Measurements from ENCODE around the gene IDI2.

Gene IDI2

DNA sequence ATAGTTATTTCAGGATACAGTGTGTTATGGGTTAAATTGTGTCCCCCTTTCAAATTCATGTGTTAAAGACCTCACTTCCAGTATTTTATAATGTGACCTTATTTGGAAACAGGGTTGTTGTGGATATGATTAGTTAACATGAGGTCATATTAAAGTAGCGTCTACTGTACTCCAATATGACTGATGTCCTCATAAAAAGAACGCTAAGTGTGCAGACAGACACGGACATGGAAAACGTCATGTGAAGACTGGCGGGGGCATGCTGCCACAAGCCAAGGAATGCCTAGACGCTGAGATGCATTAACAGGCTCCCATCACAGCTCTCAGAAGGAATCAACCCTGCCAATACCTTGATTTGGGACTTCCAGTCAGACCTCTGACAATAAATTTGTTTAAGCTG is 29.0 kb upstream of the IDI2 start:
- DNase-seq (ENCODE audit: extremely low read depth, low read depth) = no peak
- no peak for TF ChIP-seq CTCF (IDR thresholded peaks at IDR 0.05; ENCODE audit: low read depth, low read length)

DNA sequence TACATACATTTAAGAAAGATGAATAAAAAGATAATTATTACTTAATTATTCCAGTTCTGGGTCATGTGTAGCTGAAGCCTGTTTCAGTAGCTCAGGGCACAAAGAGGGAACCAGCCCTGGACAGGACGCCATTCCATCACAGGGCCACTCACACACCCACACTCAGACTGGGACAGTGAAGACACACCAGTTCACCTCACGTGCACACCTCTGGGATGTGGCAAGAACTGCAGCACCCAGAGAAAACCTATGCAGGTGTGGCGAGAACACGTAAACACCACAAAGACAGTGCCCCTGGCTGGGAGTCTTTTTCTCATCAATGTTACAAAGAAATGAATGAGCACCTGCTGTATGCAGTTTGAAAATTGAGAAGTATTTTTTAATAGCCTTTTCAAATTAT is 24.9 kb upstream of the IDI2 start:
- no peak for DNase-seq (ENCODE audit: extremely low read depth, low read depth)
- no peak for TF ChIP-seq CTCF (IDR thresholded peaks at IDR 0.05; ENCODE audit: low read depth, low read length)

- no peak for DNase-seq (ENCODE audit: extremely low read depth, low read depth)
- TF ChIP-seq CTCF (IDR thresholded peaks at IDR 0.05; ENCODE audit: low read depth, low read length) = no peak
Observed at GRCh38 chr10:1050145-1050544, 24.5 kb upstream of the IDI2 start.

DNA sequence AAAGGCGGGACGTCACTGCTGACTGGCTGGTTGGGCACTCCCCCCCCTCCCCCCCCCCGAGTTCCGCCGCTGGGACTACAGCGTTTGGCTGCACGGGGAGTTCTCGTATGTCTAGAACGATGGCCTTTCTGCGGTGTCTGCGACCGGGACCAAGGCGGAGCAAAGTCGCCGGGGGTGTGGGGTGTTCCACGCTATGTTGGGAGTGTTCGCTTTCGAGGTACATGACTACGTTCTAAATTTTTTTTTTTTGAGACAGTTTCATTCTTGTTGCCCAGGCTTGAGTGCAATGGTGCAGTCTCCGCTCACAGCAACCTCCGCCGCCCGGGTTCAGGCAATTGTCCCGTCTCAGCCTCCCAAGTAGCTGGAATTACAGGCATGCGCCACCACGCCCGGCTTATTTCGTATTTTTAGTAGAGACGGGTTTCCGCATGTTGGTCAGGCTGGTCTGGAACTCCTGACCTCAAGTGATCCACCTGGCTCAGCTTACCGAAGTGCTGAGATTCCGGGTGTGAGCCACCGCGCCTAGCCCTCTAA is 23.8 kb upstream of the IDI2 start:
- no peak for DNase-seq (ENCODE audit: extremely low read depth, low read depth)
- TF ChIP-seq CTCF (IDR thresholded peaks at IDR 0.05; ENCODE audit: low read depth, low read length) = no peak

GRCh38 chr10:1048732-1049424 is 23.2 kb upstream of the IDI2 start, which contains the start of gene IDI1:
TSS of gene IDI1 (minus strand) at chr10:1049119. CDS start at chr10:1049003, 116 bp downstream.
- DNase-seq (ENCODE audit: extremely low read depth, low read depth) = peak; percentile 97
- TF ChIP-seq CTCF (IDR thresholded peaks at IDR 0.05; ENCODE audit: low read depth, low read length) = no peak

- DNase-seq (ENCODE audit: extremely low read depth, low read depth) = no peak
- TF ChIP-seq CTCF (IDR thresholded peaks at IDR 0.05; ENCODE audit: low read depth, low read length) = no peak
Observed at GRCh38 chr10:1048349-1048731, 22.7 kb upstream of the IDI2 start.

DNA sequence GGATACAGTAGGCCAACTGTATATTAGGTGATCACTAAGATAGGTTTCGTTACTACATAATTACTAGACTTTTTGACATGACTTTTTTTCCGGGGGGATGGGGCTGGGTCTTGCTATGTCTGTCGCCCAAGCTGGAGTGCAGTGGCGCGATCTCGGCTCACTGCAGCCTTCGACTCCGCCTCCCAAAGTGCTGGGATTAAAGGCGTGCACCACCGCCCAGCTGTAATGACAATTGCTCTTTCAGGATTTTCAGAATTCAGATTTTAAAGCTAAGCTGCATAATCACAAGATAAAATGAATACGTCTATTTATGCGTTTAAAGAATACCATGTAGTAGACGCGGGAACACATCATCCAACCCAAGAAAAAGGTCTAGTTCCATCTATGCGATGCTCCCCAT is 22.3 kb upstream of the IDI2 start:
- TF ChIP-seq CTCF (IDR thresholded peaks at IDR 0.05; ENCODE audit: low read depth, low read length) = no peak
- DNase-seq (ENCODE audit: extremely low read depth, low read depth) = no peak

Measured in AG09319 (cell line).